ENCODE data around the gene LRRC14B.

The LRRC14B gene

DNA sequence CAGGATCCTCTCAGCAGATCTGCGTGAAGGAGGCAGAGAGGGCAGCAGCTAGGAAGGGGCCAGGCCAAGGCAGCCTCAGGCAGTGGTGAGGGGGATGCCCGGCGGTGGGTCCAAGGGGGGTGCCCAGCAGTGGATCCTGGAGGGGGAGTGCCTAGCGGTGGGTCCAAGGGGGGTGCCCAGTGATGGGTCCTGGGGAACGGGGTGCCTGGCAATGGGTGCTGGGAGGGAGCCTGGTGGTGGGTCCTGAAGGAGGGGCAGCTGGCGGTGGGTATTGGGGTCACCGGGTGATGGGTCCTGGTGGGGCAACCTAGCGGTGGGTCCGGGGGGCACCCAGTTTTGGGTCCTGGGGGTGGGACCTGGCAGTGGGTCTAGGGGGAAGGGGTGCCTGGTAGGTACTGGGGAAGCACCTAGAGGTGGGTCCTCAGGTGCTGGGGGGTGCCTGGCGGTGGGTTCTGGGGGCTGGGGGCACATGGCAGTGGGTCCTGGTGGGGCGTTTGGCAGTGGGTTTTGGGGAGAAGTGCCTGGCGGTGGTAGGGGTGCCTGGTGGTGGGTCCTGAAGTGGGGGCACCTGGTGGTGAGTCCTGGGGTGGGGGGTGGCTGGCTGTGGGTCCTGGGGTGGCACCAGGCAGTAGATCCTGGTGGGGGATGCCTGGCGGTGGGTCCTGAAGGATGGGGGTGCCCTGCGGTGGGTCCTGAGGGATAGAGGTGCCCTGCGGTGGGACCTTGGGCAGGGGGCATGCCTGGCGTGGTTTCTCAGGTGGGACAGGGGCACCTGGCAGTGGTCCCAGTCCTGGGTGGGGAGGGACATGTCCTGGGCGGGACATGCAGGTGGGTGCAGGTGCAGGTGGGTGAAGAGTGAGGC lies 1.9 kb downstream of the LRRC14B start:
- 0 out of 2 replicates have a peak overlapping the region, but pooled peaks have one; percentile 65 for H3K4me3 ChIP-seq (ENCODE audit: low read length)

GRCh38 chr5:194102-194501 lies 2.8 kb downstream of the LRRC14B start:
- Histone ChIP-seq H3K9me3 (ENCODE audit: control insufficient read depth, insufficient read depth, low read length) (no peaks in the 10 kb centered on the region), H3K4me2 (ENCODE audit: low read length) (no peak overlapping the region), H3K27me3 (ENCODE audit: control insufficient read depth, low read length) (no peaks in the 10 kb centered on the region), H3K9me2 (replicated peaks; ENCODE audit: control insufficient read depth, low read length) (no peaks in the 10 kb centered on the region), H4K20me1 (ENCODE audit: control insufficient read depth, insufficient read depth, low read depth, low read length) (no peaks in the 10 kb centered on the region), H3K36me3 (ENCODE audit: control insufficient read depth, low read length) (peaks cover 10% of the 10 kb centered on the region), H3K4me1 (ENCODE audit: control insufficient read depth, low read length) (peaks cover 73% of the 10 kb centered on the region), H3K4me3 (ENCODE audit: low read length) (no peak overlapping the region), H3F3A (ENCODE audit: control insufficient read depth, insufficient read depth) (peaks cover 7% of the 10 kb centered on the region; the same call in 1 of the 2 replicates), H3K27ac (ENCODE audit: low read depth, low read length) (no peak overlapping the region), H3K79me2 (ENCODE audit: control insufficient read depth, low read length) (peaks cover 8% of the 10 kb centered on the region)
- TF ChIP-seq EZH2phosphoT487 (IDR thresholded peaks at IDR 0.05; ENCODE audit: borderline replicate concordance, low read length) (no peak), CTCF (IDR thresholded peaks at IDR 0.05; ENCODE audit: low read depth, low read length, poor library complexity, severe bottlenecking) (no peak)

More for the DNA sequence above, 1.9 kb downstream of the LRRC14B start:
- peak overlapping the region; percentile 77 for H3K4me2 ChIP-seq (ENCODE audit: low read length)
- no peaks in the 10 kb centered on the region for H3K9me3 ChIP-seq (ENCODE audit: control insufficient read depth, insufficient read depth, low read length)
- no peaks in the 10 kb centered on the region for H3K9me2 ChIP-seq (replicated peaks; ENCODE audit: control insufficient read depth, low read length)
- peaks cover 7% of the 10 kb centered on the region; the same call in 1 of the 2 replicates for H3F3A ChIP-seq (ENCODE audit: control insufficient read depth, insufficient read depth)
- H3K4me1 ChIP-seq (ENCODE audit: control insufficient read depth, low read length) = peaks cover 82% of the 10 kb centered on the region
- H3K79me2 ChIP-seq (ENCODE audit: control insufficient read depth, low read length) = peaks cover 5% of the 10 kb centered on the region; the same call in 1 of the 2 replicates
- peaks cover 2% of the 10 kb centered on the region; the same call in 1 of the 2 replicates for H3K36me3 ChIP-seq (ENCODE audit: control insufficient read depth, low read length)
- H4K20me1 ChIP-seq (ENCODE audit: control insufficient read depth, insufficient read depth, low read depth, low read length) = no peaks in the 10 kb centered on the region
- no peak overlapping the region for H3K27ac ChIP-seq (ENCODE audit: low read depth, low read length)
- TF ChIP-seq CTCF (IDR thresholded peaks at IDR 0.05; ENCODE audit: low read depth, low read length, poor library complexity, severe bottlenecking) = no peak
- TF ChIP-seq EZH2phosphoT487 (IDR thresholded peaks at IDR 0.05; ENCODE audit: borderline replicate concordance, low read length) = no peak
- H3K27me3 ChIP-seq (ENCODE audit: control insufficient read depth, low read length) = no peaks in the 10 kb centered on the region

DNA sequence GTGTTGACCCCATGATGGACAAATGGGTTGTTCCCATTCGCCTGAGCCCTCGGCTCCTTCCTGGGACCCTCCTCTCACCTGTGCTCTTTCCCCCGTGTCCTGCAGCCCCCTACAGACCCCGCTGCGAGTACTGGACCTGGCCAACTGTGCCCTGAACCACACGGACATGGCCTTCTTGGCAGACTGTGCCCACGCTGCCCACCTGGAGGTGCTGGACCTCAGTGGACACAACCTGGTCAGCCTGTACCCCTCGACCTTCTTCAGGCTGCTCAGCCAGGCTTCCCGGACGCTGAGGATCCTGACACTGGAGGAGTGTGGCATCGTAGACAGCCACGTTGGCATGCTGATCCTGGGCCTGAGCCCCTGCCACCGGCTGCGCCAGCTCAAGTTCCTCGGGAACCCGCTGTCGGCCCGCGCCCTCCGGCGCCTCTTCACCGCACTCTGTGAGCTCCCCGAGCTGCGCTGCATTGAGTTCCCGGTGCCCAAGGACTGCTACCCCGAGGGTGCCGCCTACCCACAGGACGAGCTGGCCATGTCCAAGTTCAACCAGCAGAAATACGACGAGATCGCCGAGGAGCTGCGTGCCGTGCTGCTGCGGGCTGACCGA lies 3.4 kb downstream of the LRRC14B start:
- Histone ChIP-seq H3K4me2 (ENCODE audit: low read length) (no peak overlapping the region), H3F3A (ENCODE audit: control insufficient read depth, insufficient read depth) (peaks cover 5% of the 10 kb centered on the region; the same call in 1 of the 2 replicates), H3K36me3 (ENCODE audit: control insufficient read depth, low read length) (peaks cover 14% of the 10 kb centered on the region), H3K4me1 (ENCODE audit: control insufficient read depth, low read length) (peaks cover 70% of the 10 kb centered on the region), H3K27me3 (ENCODE audit: control insufficient read depth, low read length) (no peaks in the 10 kb centered on the region), H3K9me2 (replicated peaks; ENCODE audit: control insufficient read depth, low read length) (no peaks in the 10 kb centered on the region), H3K27ac (ENCODE audit: low read depth, low read length) (no peak overlapping the region), H3K9me3 (ENCODE audit: control insufficient read depth, insufficient read depth, low read length) (no peaks in the 10 kb centered on the region), H3K79me2 (ENCODE audit: control insufficient read depth, low read length) (peaks cover 11% of the 10 kb centered on the region), H4K20me1 (ENCODE audit: control insufficient read depth, insufficient read depth, low read depth, low read length) (no peaks in the 10 kb centered on the region), H3K4me3 (ENCODE audit: low read length) (no peak overlapping the region)
- no peak for TF ChIP-seq CTCF (IDR thresholded peaks at IDR 0.05; ENCODE audit: low read depth, low read length, poor library complexity, severe bottlenecking)
- TF ChIP-seq EZH2phosphoT487 (IDR thresholded peaks at IDR 0.05; ENCODE audit: borderline replicate concordance, low read length) = no peak

Measured in DOHH2 (cell line).